SH-SY5Y (cell line): ENCODE data around the gene SLC25A25.

Experiments
- GATA2 ChIP-seq: IDR thresholded peaks from 2 replicates; pipeline ENCODE4 v1.6.1; 2011; ENCODE audit warnings: mild to moderate bottlenecking, low read depth, low read length
- GATA3 ChIP-seq: IDR thresholded peaks from 2 replicates; pipeline ENCODE4 v1.6.1; 2011; ENCODE audit warnings: low read depth, mild to moderate bottlenecking, low read length, moderate library complexity

- TF ChIP-seq GATA2 (no peak), GATA3 (no peak)
Measured at GRCh38 chr9:128033609-128034008, 34.4 kb upstream of the SLC25A25 start.
